ENCODE results near the gene ZSCAN16. TPM values are rescaled to one million over a fixed set of nuclear protein-coding genes. Genes with fewer than 3 reads are reported as not detected.

The ZSCAN16 gene
- total and polyA plus RNA-seq, 9 of the 15 experiments (the other 6 are each of a cell fraction or from before 2014, with no cell fraction given) = 0.08 TPM; not detected in 8

DNA sequence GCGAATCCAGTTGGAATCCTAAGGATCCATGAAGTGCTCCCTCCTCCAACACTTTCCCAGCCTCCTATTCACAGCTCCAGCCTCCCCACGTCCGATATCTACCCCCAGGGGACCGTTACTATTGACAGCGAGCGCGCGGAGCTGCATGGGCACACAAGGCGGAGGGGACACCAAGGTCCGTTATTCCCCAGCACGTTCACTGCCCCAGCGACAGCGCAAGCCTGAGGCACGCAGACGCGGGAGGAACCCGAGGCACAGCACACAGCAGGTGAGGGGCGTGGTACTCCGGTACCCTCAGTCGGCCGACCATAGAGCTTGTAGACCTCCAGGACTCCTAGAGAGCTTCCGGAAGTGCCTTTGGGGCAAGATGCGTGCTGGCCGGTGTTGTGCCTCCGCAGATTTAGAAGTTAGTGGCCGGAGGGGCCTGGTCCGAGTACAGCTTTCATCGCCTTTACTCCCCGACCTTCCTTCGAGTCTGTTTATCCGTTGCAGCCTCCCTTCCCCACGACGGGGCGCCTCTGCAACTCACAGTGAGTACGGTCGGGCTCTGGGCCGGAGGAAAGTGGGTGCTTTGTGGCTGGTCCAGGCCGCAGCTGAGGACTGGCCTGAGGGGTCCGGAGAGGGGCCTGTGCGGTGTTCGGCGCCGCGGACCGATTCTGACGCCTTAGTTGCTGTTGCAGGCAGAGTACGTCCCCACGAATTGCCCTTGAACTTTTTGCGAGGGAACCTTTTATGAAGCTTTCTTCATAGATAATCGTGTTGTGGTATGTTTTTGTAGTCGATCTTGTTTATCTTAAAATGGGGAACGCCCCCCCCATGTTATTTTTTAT is 17.3 kb downstream of the ZSCAN16 start, which contains the start of gene ZKSCAN8 (continued):
- TF ChIP-seq, protein P1, sequence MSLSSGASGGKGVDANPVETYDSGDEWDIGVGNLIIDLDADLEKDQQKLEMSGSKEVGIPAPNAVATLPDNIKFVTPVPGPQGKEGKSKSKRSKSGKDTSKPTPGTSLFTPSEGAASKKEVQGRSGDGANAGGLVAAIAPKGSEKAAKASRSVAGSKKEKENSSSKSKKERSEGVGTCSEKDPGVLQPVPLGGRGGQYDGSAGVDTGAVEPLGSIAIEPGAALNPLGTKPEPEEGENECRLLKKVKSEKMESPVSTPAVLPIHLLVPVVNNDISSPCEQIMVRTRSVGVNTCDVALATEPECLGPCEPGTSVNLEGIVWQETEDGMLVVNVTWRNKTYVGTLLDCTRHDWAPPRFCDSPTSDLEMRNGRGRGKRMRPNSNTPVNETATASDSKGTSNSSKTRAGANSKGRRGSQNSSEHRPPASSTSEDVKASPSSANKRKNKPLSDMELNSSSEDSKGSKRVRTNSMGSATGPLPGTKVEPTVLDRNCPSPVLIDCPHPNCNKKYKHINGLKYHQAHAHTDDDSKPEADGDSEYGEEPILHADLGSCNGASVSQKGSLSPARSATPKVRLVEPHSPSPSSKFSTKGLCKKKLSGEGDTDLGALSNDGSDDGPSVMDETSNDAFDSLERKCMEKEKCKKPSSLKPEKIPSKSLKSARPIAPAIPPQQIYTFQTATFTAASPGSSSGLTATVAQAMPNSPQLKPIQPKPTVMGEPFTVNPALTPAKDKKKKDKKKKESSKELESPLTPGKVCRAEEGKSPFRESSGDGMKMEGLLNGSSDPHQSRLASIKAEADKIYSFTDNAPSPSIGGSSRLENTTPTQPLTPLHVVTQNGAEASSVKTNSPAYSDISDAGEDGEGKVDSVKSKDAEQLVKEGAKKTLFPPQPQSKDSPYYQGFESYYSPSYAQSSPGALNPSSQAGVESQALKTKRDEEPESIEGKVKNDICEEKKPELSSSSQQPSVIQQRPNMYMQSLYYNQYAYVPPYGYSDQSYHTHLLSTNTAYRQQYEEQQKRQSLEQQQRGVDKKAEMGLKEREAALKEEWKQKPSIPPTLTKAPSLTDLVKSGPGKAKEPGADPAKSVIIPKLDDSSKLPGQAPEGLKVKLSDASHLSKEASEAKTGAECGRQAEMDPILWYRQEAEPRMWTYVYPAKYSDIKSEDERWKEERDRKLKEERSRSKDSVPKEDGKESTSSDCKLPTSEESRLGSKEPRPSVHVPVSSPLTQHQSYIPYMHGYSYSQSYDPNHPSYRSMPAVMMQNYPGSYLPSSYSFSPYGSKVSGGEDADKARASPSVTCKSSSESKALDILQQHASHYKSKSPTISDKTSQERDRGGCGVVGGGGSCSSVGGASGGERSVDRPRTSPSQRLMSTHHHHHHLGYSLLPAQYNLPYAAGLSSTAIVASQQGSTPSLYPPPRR (CRISPR knock-in tag; IDR thresholded peaks at IDR 0.05; ENCODE audit: borderline replicate concordance) = peak; percentile 33; the same call in 1 of the 2 replicates
- peak; percentile 81 for TF ChIP-seq HCFC1 (IDR thresholded peaks at IDR 0.05; ENCODE audit: low read depth, low read length)
- 0 out of 2 replicates have a peak, but pooled peaks have one; percentile 35 for TF ChIP-seq JUN (IDR thresholded peaks at IDR 0.05; ENCODE audit: borderline replicate concordance, low read depth, low read length)
- TF ChIP-seq JUN (CRISPR knock-in tag; IDR thresholded peaks at IDR 0.05; ENCODE audit: borderline replicate concordance) = no peak; the same call in 1 of the 2 replicates
- no peak for TF ChIP-seq MTA2 (IDR thresholded peaks at IDR 0.05; ENCODE audit: low read depth)
- peak; percentile 38 for TF ChIP-seq CREB1 (IDR thresholded peaks at IDR 0.05)
- peak; percentile 66; the same call in 1 of the 2 replicates for TF ChIP-seq CREB1 (CRISPR knock-in tag; IDR thresholded peaks at IDR 0.05)
- TF ChIP-seq CCNT2 (IDR thresholded peaks at IDR 0.05; ENCODE audit: borderline replicate concordance, extremely low read depth, insufficient read length, low read depth, low read length) = no peak
- TF ChIP-seq GTF2F1 (IDR thresholded peaks at IDR 0.05; ENCODE audit: low read depth, low read length) = 0 out of 2 replicates have a peak, but pooled peaks have one; percentile 42
- TF ChIP-seq GATAD2A (IDR thresholded peaks at IDR 0.05) = 0 out of 2 replicates have a peak, but pooled peaks have one; percentile 61
- TF ChIP-seq, protein P2, sequence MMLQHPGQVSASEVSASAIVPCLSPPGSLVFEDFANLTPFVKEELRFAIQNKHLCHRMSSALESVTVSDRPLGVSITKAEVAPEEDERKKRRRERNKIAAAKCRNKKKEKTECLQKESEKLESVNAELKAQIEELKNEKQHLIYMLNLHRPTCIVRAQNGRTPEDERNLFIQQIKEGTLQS (IDR thresholded peaks at IDR 0.05) = no peak
- TF ChIP-seq, protein P2 (CRISPR knock-in tag; conservative IDR thresholded peaks at IDR 0.05) = peak; percentile 69; the same call in 1 of the 2 replicates
- TF ChIP-seq RBM17 (IDR thresholded peaks at IDR 0.05; ENCODE audit: borderline replicate concordance, low read depth, low read length) = no peak
- TF ChIP-seq ARNT (IDR thresholded peaks at IDR 0.05) = peak in 1 of 2 experiments; percentile 69; a peak in 3 of 4 replicates
- TF ChIP-seq GATAD2B (IDR thresholded peaks at IDR 0.05; ENCODE audit: borderline replicate concordance) = peak; percentile 43; the same call in 1 of the 2 replicates
- TF ChIP-seq HMGN3 (IDR thresholded peaks at IDR 0.05; ENCODE audit: borderline replicate concordance, extremely low read depth, insufficient read length, low read depth, low read length) = peak; percentile 74
- TF ChIP-seq, protein P3, sequence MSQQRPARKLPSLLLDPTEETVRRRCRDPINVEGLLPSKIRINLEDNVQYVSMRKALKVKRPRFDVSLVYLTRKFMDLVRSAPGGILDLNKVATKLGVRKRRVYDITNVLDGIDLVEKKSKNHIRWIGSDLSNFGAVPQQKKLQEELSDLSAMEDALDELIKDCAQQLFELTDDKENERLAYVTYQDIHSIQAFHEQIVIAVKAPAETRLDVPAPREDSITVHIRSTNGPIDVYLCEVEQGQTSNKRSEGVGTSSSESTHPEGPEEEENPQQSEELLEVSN (IDR thresholded peaks at IDR 0.05; ENCODE audit: borderline replicate concordance in 1 of 2, extremely low read depth in 1 of 2, insufficient read depth in 1 of 2, insufficient read length in 1 of 2, low read depth in 1 of 2, low read length in 1 of 2, poor library complexity in 1 of 2, severe bottlenecking in 1 of 2) = peak; percentile 76 to 85
